DMS79 treated with DMSO at 0.1 percent for 48 hours (cell line): ENCODE data around the gene OS9.

Source experiments
- DNase-seq: peaks from one replicate; lab custom pipeline; 2025; lab: John Stamatoyannopoulos, UW

Gene OS9

DNA sequence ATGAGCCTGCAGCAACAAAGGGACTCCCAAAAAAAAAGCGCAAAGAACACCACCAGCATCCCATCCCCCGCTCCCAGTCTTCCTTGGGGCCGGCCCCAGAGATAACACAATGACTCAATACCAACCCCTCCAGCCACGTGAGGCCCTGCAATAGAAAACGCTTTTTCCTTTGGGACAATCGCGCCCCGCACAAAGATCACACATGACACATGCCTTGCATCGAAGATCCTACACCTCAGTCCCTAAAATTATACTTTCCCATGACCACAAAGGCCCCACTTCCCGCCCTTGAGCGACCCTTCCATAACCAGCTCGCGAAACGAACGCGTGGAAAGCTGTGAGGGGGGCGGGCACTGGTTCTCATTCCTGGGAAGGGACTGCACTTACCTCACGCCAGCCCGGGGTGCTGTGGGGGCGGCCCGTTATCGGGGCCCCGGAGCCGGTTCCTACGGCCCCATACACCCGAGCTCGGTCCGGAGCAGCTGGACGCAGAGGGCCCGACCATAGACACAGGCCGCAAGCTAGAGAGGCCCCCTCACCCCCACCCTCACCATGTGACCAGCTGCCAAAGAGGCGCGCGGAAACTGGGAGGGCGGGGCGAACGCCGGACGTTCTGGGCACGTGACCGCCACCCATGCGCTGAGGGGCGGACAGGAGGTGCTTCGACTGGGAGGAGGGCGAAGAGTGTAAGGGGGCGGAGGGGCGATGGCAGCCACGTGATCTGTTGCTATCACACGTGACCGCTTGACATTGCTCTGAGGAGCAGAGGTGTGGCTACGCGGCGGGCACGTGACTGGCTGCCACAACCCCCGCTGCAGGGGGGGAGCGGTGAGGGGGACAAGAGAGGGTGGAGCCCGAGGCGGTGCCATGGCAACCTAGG lies 58.1 kb downstream of the OS9 start, which contains the start of gene CDK4:
TSS of gene CDK4 (minus strand) at position 523 of the 880 bp plus-strand sequence. CDS start 593 bp downstream, outside the sequence.
- peak; percentile 95 for DNase-seq

DNA sequence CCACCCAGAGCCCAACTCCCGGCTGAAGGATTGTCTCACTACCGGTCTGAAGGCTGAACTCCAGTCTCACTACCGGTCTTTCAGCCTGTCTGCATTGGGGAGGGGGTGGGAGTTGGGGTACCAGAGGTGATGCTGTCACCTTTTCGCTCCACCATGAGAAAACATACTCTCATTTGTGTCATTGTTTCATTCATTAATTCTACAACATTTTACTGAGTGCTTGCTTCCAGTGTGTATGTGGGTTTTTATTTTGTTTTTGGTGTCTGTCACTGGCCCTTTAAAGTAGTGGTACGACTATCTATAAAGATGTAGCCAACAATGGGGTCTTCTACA lies 58.7 kb downstream of the OS9 start:
- no peak for DNase-seq

DNA sequence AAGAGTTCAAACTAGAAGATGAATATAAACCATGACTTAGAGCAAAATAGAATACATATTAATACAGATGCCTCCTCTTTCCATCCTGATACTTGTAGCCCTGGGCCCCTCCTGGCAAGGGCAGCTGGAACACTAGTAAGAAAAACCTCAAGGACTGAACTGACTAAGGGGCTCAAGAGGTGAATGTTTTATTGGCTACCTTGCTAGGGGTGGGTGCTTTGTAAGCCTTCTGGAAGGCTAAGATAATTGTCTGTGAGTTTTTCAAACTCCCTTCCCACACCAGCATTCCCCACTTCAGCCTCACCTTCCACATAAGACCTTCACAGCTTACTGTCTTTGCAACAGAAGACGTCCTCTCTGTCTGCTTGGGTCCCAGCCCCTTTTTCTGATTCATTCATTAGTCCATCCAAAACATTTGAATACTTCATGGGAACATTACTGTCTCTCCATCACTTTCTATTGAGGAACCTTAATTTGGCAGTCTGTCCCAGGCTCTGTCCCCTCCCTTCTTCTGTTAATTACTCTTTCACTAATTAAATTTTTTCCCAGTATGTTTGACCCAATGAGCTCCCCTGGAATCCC lies 59.9 kb downstream of the OS9 start:
- DNase-seq = no peak

DNA sequence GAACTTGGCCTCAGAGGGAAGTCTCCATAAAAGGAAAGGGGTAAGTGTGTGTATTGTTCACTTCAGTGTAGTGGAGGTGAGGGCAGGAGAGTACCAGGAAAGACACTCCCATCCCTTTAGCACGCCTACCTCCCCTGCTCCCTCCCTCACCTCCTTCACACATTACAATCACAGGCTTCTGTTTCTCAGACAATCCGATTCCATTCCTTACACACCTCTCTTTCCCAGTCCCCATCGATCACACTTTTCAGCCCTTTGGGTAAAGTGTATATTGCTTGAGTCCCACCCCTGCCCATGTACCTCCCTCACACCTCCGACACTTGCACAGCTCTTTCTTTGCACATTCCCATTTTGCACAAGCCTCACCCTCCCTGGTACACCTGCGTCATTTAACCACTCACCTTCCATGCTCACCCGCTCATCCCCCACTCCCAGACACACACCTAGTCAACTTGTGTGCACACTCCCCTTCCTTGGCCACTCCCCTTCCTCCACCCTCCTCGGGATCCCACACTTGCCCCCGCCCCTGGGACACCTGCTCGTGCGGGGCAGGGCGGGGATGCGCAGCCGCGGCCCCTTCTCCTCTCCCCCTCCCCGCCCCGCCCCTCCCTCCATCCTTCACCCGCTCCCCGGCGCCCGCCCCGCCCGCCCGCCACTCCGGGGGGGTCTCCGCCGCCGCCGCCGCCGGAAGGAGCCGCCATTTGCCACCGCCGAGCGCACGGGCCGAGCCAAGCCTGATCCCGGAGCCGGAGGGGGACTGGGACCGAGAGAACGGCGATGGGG lies 60.7 kb downstream of the OS9 start, which contains the start of gene MARCHF9:
TSS of gene MARCHF9 (plus strand) at position 693 of the 783 bp plus-strand sequence. CDS start 426 bp downstream, outside the sequence.
- peak; percentile 66 for DNase-seq

DNA sequence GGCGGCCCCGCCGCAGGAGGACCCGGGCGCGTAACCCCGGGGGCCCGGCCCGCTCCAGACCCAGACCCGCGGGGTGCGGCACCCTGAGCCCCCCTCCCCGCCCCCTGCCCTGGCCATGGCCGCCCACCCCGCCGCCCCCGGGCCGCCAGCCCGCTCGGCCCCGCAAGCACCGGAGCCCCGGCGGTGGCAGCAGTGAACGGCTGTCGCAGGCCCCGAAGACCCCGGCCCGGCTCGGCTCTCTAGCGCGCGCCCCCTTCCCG lies 61.2 kb downstream of the OS9 start:
- DNase-seq = no peak

DNA sequence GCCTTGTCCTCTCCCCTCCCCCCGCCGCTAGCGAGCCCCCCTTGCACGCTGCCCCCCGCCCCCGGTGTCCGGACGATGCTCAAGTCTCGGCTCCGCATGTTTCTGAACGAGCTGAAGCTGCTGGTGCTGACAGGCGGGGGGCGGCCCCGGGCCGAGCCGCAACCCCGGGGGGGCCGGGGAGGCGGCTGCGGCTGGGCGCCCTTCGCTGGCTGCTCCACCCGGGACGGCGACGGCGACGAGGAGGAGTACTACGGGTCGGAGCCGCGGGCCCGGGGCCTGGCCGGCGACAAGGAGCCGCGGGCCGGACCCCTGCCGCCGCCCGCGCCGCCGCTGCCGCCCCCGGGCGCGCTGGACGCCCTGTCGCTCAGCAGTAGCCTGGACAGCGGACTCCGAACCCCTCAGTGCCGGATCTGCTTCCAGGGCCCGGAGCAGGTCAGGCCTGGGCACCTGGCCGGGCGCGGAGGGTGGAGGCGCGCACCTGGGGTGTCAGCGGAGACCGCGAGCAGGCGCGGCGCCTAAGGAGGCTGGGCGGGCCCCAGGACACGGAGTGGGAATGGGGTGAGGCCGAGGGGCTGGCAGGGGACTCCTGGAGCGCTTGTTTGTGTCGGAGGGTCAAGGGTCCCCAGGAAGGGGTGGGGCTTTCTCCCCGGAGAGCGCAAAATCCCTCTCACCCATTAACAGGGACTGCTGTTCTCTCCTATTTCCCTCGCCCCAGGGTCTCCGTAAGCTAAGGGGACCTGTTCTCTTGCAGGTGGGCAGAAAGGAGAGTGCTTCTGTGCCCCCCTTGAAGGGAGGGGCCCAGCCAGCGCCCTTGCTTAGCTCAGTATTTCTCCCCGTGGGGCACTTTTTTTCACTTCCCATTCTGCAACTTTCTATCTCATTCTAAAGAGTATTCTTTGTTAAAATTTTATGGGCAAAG lies 61.8 kb downstream of the OS9 start:
- DNase-seq = no peak

DNA sequence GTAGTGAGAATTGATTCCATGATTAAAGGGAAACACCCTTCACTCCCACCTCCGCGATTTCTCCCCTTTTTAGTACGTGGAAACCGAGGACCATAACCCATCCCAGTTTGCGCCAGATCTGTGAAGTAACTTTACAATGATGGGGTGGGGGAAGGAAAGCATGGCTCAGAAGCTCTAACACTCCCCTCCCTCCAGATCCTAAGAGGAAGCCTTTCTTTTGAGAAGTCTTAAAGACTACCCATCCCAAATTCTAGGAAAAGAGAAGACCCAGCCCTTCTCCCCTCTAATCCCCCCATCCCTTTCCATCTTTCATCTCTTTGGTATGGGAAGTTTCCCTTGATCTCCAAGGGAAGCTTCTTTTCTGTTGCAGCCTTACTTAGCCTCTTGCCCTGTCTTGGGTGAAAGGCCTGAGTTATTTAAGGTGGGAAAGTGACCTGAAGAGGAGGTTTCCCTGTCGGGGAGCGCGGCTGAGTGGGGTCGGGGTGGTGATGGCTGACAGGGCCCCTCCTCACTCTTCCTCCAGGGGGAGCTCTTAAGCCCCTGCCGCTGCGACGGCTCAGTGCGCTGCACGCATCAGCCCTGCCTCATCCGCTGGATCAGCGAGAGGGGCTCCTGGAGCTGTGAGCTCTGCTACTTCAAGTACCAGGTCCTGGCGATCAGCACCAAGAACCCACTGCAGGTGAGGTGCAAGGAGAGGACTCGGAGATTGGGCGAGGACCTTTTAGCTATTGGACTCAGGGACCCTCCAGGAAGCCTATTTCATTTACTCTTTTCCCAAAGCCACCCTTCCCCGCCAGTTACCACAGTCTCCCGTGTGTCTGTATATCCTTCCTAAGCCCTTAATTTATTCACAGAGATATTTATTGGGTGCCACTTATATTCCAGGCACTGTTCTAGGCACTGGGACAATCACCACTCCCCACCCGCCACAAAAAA lies 62.7 kb downstream of the OS9 start:
- DNase-seq = peak; percentile 10

DNA sequence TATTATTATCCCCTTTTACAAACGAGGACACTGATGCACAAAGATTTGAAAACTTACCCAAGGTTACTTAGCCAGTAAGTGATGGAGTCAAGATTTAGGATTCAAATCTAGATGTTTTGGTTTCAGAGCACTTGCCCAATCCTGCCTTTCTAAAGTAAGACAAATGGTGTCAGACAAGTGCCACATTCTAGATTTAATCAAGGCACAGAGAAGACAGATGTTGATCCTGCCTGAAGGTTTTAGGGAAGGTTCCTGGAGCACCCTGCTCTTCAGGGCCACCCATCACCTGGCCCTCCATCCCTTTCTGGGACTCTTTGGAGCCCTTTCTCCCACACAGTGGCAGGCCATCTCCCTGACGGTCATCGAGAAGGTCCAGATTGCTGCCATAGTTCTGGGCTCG lies 63.8 kb downstream of the OS9 start:
- no peak for DNase-seq

DNA sequence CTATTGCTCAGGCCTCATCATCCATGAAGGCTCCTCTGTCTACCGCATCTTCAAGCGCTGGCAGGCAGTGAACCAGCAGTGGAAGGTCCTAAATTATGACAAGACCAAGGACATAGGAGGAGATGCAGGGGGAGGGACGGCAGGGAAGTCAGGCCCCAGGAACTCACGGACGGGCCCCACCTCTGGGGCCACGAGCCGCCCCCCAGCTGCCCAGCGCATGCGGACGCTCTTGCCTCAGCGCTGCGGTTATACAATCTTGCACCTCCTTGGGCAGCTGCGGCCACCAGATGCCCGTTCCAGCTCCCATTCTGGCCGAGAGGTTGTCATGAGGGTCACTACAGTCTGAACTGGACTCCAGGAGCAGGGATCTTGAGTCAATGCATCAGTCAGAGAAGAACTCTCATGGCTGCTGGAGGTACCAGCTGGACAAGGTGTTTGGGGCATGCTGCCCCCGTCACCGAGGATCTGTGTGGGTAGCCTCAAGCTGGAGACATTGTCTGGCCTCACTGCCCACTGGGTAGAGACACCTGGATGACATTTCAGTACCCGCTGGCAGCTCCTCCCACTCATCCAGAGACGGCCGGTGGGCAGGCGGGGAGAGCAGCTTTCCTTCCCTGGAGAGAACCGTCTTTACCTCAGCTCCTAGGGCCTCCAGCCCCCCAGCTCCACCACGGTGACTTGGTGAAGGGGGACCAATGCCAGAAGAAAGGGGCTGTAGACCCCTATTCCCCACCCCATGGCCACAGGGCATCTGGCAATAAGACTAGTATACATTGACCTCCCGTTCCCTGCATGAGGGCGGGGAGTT lies 64.8 kb downstream of the OS9 start:
- no peak for DNase-seq

DNA sequence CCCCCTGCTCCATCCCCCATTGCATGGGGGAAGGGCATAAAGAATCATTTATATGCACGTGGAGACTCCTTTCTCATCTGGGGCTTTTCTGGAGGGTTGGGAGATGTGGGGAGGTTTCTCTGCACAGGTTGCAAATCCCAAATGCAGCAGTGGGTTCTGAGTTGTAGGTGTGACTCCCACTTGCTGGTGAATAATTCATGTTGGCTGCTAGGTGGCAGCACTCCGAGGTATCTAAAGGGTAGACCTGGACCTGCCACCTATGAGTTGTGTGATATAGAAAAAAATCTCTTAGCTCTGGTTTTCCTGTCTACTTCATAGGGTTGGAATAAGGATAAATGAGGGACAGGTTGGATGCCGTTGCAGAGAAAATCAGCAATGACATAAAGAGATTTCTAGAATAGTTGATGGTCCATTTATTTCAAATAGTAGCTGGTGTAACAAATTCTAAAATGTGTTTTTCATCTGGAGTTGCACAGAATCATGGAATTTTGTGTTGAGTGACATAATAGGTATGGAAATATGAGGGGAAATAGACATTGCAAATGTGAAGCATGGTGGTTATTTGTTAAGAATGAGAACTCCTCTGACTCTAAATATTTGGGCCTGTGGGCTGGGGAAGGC lies 65.5 kb downstream of the OS9 start:
- DNase-seq = no peak

DNA sequence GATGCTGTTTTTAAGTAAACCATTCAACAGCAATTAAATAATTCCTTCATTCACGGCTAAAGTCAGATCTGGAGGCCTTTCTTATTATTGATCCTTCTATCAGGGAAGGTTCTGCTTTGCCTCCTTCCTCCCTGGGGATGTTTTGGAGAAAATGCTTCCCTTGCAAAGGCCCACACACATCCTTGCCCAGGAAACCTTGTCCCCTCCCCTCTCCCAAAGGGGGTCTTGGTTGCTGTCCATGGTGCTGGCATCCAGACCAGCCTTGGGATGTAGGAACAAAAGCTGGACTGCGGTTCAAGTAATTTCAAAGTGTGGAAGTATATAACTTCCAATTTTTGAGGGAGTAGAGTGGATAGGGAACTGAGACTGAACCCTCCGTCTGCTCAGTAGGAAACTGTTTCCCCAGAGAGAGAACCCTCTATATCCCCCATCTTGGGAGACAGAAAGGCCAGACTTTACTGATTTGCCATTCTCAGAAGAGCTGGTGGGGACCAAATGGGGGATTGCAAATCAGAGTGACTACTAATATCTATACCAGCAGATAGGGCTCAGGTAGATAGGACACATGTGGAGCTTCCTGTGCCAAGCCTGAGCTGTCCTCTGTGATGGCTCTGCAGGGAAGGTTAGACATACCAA lies 66.5 kb downstream of the OS9 start:
- DNase-seq = no peak

DNA sequence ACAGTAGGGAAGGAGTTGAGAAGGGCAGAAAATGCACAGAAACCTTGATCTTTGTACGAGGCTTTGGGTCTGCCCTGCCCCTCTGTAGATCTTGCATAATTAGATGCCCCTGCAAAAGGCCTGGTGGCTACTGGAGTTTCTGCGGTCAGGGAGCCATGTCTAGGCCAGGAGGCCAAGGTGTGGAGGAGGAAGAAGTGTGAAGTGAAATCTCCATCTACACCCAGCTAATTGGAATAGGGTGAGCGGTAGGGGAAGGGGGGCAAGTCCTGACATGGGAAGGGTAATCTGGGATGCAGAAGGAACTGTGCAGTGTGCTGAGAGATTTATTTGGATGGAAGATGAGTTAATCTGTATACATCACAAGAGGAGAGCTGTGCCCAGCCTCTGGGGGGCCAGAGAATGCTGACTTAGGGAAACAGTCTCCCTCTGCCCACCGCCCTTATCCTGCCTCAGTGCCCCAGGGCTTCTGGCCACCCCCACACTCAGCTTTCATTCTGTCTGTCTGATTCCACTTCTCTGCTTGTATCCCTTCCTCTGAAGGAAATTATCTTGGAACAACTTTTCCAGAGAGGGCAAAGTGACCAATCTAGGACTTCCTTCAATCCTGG lies 67.6 kb downstream of the OS9 start:
- no peak for DNase-seq

DNA sequence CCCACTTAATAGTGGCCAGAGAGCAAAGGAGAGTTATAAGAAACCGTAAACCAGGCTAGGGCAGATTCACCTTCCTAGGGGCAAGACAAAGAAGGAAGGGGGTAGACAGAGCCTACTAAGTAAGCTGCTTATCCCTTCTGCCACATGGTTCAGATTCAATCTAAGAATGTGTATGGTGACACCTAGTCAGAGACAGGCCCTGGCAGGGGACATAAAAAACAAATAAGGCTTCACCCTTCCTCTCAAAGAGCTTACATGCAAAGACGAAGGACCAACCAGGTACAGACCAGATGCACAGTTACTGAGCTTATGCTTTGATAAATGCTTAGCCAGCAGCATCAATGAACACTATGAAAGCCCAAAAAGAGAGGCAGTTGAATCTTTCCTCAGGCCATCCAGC lies 68.5 kb downstream of the OS9 start:
- DNase-seq = no peak

DNA sequence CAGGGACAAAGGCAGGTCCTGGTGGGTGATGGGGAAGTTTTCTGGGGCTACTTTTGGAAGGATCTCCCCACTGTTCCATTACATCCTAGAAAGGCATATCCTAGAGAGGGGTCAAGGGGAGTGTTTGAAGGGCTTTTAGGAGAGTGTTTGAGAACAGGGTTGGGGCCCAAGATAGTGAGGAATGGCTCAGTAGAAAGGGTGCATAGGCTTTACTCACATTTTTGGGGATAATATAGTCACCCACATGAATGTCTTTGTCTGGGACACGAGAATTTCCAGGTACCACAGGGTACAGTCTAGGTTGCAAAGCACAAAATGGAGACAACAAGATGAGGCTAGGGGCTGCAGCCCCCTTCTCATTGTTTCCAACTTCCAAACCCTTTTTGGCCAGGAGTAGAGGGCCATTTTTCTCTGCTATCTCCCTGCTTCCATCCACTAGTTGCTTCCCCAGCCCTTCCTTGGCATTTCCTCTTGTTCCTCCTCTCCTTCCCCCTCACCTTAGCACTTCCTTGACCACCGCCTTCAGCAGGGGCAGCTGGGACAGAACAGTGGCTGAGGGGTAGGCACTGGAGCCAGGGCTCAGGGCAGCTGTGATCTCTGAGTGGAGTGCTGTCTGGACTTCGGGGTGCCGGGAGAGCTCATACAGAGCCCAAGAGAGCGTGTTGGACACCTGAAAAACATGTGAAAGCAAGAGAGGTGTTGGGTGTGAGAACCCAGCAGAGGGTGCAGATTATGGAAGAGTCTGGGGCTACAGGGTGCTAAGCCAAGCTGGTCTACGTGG lies 70.1 kb downstream of the OS9 start:
- no peak for DNase-seq

DNA sequence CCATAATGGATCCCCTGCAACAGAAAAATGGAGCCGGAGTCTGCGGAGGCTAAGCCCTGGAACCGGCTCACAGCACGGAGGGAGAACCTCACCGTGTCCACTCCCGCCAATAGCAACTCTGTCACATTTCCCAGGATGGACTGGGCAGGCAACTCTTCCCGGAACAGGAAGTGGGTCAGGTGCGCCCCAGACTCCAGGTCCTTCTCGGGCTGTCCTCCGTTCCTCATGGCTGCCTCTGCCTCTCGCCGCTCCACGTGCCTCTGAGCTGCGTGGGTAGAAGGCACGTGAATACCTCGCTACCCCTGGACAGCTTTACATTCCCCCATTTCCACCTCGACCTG lies 70.7 kb downstream of the OS9 start:
- DNase-seq = no peak

DNA sequence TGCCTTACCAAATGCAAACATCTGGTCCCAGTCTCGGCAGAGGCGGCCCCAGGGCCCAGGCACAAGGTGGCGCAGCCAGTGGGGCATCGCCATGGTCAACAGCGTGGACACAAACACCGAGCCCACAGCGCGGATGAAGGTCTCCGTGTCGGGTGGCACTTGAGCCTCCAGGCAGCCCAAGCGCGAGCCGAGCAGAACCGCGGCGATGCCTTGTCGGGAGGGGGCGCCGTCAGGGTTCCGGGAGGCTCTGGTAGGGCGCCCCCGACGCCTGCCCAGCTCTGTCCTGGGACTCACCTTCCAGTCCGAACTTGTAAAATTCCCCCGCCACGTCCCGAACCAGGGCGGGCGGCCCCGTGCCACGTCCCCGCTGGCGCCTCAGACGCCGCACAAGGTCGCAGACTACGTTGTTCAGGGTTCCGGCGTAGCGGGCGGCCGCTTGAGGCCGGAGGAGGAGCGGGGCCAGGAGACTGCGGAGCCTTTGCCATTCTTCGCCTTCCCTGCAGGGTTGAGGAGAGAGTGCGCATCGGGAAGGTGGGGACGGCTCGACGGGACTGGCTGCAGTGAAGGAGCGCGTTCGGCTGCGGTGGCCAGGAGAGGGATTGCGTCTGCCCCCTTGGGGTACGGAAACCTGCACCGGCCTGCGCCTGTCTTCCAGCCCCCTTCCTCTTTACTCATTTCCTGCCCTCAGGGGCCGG lies 71.2 kb downstream of the OS9 start:
- peak; percentile 27 for DNase-seq
